Smooth muscle cell (in vitro differentiated cells): Measurements from ENCODE around the gene WDR37. TPM values are rescaled to one million over a fixed set of nuclear protein-coding genes. Genes with fewer than 3 reads are reported as not detected.

Experiments
- DNase-seq: peaks from one replicate; lab custom pipeline; 2025; ENCODE audit not compliant: unreplicated experiment; lab: John Stamatoyannopoulos, UW
- H2AFZ ChIP-seq: fragments of 200-600 bp; sonication (generic); 2 replicates; pipeline ENCODE4 v1.6.0; 2016; ENCODE audit warnings: antibody characterized with exemption, low read depth, mild to moderate bottlenecking
- H3F3A ChIP-seq: fragments of 200-600 bp; sonication (generic); 2 replicates; pipeline ENCODE4 v1.6.0; 2017; ENCODE audit warnings: antibody characterized with exemption, low read depth
- H3K27ac ChIP-seq: fragments of 200-600 bp; sonication (generic); 2 replicates; pipeline ENCODE4 v1.5.1; 2016; ENCODE audit warnings: low read depth, mild to moderate bottlenecking
- H3K27me3 ChIP-seq: fragments of 200-600 bp; sonication (generic); 2 replicates; pipeline ENCODE4 v1.6.1; 2016; ENCODE audit warnings: low read depth, mild to moderate bottlenecking
- H3K36me3 ChIP-seq: fragments of 200-600 bp; sonication (generic); 2 replicates; pipeline ENCODE4 v1.5.1; 2016; ENCODE audit warnings: low read depth
- H3K4me1 ChIP-seq: fragments of 200-600 bp; sonication (generic); 2 replicates; pipeline ENCODE4 v1.5.1; 2016; ENCODE audit warnings: low read depth
- H3K4me2 ChIP-seq: fragments of 200-600 bp; sonication (generic); 2 replicates; pipeline ENCODE4 v1.6.0; 2016; ENCODE audit warnings: mild to moderate bottlenecking
- H3K4me3 ChIP-seq: fragments of 200-600 bp; sonication (generic); 2 replicates; pipeline ENCODE4 v1.5.1; 2016; ENCODE audit warnings: mild to moderate bottlenecking
- H3K79me2 ChIP-seq: fragments of 200-600 bp; sonication (generic); 2 replicates; pipeline ENCODE4 v1.6.0; 2016; ENCODE audit warnings: low read depth, mild to moderate bottlenecking
- H3K9ac ChIP-seq: fragments of 200-600 bp; sonication (generic); 2 replicates; pipeline ENCODE4 v1.6.0; 2016; ENCODE audit warnings: low read depth
- H3K9me3 ChIP-seq: fragments of 200-600 bp; sonication (generic); replicated peaks from 2 replicates; pipeline ENCODE4 v1.5.1; 2016; ENCODE audit warnings: low read depth
- H4K20me1 ChIP-seq: fragments of 200-600 bp; sonication (generic); 2 replicates; pipeline ENCODE4 v1.6.0; 2016; ENCODE audit warnings: low read depth
- CTCF ChIP-seq: fragments of 200-600 bp; sonication (generic); IDR thresholded peaks from 2 replicates; pipeline ENCODE4 v1.5.1; 2017; ENCODE audit warnings: borderline replicate concordance, mild to moderate bottlenecking, antibody characterized with exemption; ENCODE audit not compliant: insufficient read depth, poor library complexity, severe bottlenecking
- WGBS: methylation state at CpG from one replicate; pipeline ENCODE4 v1.1.7; 2016; ENCODE audit warnings: low lambda C conversion rate; 5-methylcytosine and 5-hydroxymethylcytosine counted together
- polyA plus RNA-seq: library from polyadenylated mRNA; unstranded; fragments of >200 nt; fragmentation: Nextera tagmentation; extraction: Ambion mirVana; gene quantifications from 2 replicates; pipeline ENCODE4 v1.2.1, GENCODE V29; 2016
- total RNA-seq: library from RNA; depleted of rRNA; stranded (reverse); fragments of >200 nt; gene quantifications from 2 replicates; pipeline ENCODE4 v1.2.3, GENCODE V29; 2014

WDR37 gene
- total and polyA plus RNA-seq, 2 experiments from 2014 or later: 10.5 to 10.7 TPM

GRCh38 chr10:1124796-1125195, 68.6 kb downstream of the WDR37 start:
- H3K9me3 ChIP-seq: no peaks in the 10 kb centered on the region
- H3K4me1 ChIP-seq: no peaks in the 10 kb centered on the region
- no peak overlapping the region for H3K4me2 ChIP-seq
- H3K27me3 ChIP-seq: no peaks in the 10 kb centered on the region
- no peak for DNase-seq
- no peak overlapping the region for H3K27ac ChIP-seq
- H2AFZ ChIP-seq: no peak overlapping the region
- H3K4me3 ChIP-seq: no peak overlapping the region
- no peak overlapping the region for H3K9ac ChIP-seq
- TF ChIP-seq CTCF: no peak
- WGBS: 98% methylated on average over 11 of the region's 11 CpGs
- no peaks in the 10 kb centered on the region for H3F3A ChIP-seq
- peaks cover 58% of the 10 kb centered on the region for H4K20me1 ChIP-seq
- no peaks in the 10 kb centered on the region for H3K79me2 ChIP-seq
- peaks cover 3% of the 10 kb centered on the region for H3K36me3 ChIP-seq

DNA sequence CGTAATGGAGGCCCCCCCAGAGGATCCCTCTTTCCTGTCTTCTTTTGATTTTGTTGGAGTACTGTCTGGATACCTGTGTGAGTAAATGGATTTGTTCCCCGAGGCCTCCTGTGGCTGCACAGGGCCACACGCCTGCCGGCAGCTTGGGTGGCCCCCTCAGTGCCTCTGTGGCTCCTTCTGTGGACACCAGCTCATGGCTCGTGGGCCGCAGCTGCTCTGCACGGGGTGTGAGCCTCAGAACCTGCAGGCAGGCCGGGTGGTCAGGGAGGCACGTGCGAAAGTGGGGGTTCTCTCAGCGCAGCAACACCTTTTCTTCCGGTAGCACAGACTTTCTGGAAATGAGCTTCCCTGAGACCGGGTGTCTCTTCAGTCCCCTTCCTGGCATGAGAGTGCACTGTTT, 70.3 kb downstream of the WDR37 start:
- 97% methylated on average over 13 of the region's 13 CpGs for WGBS
- no peaks in the 10 kb centered on the region for H3K79me2 ChIP-seq
- TF ChIP-seq CTCF: no peak
- no peak overlapping the region for H3K27ac ChIP-seq
- H3K4me3 ChIP-seq: no peak overlapping the region
- no peak for DNase-seq
- H3K4me1 ChIP-seq: no peaks in the 10 kb centered on the region
- peaks cover 45% of the 10 kb centered on the region for H4K20me1 ChIP-seq
- H3F3A ChIP-seq: no peaks in the 10 kb centered on the region
- H3K36me3 ChIP-seq: peaks cover 8% of the 10 kb centered on the region
- H3K4me2 ChIP-seq: no peak overlapping the region
- H3K9ac ChIP-seq: no peak overlapping the region
- H3K9me3 ChIP-seq: no peaks in the 10 kb centered on the region
- H3K27me3 ChIP-seq: no peaks in the 10 kb centered on the region
- H2AFZ ChIP-seq: no peak overlapping the region

DNA sequence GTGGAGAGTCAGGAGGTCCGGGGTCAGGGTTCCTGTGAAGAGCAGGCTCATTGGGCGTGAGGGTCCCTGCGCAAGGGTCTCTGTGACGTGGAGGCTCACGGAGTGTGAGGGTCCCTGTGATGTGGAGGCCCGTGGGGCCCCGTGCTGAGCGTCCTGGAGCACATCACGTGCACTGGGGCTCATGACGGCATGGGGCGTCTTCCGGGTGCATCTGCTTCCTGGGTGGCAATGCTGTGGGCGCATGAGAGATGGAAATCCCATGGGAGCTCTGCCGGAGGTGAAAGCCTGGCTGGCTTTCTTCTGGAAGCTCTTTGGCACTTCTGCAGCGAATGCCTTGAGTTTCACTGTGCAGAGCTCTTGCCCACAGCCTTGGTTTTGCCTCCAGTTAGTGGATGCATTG, 71.4 kb downstream of the WDR37 start:
- H3K9ac ChIP-seq: no peak overlapping the region
- 97% methylated on average over 15 of the region's 15 CpGs for WGBS
- H3K79me2 ChIP-seq: no peaks in the 10 kb centered on the region
- no peak for TF ChIP-seq CTCF
- DNase-seq: no peak
- H3K4me1 ChIP-seq: no peaks in the 10 kb centered on the region
- H2AFZ ChIP-seq: no peak overlapping the region
- H3K4me3 ChIP-seq: no peak overlapping the region
- H3K27me3 ChIP-seq: no peaks in the 10 kb centered on the region
- H3K27ac ChIP-seq: no peak overlapping the region
- H3K9me3 ChIP-seq: no peaks in the 10 kb centered on the region
- no peaks in the 10 kb centered on the region for H3F3A ChIP-seq
- peaks cover 34% of the 10 kb centered on the region for H4K20me1 ChIP-seq
- no peak overlapping the region for H3K4me2 ChIP-seq
- peaks cover 8% of the 10 kb centered on the region for H3K36me3 ChIP-seq

- Histone ChIP-seq H3K79me2 (no peaks in the 10 kb centered on the region), H3K4me2 (no peak overlapping the region), H3K4me1 (no peaks in the 10 kb centered on the region), H4K20me1 (peaks cover 31% of the 10 kb centered on the region), H3K36me3 (peaks cover 8% of the 10 kb centered on the region), H3K4me3 (no peak overlapping the region), H3K9me3 (no peaks in the 10 kb centered on the region), H2AFZ (no peak overlapping the region), H3K27me3 (no peaks in the 10 kb centered on the region), H3K9ac (no peak overlapping the region), H3F3A (no peaks in the 10 kb centered on the region), H3K27ac (no peak overlapping the region)
- no peak for DNase-seq
- TF ChIP-seq CTCF: no peak
- WGBS: 94% methylated on average over 2 of the region's 2 CpGs
These were observed 71.9 kb downstream of the WDR37 start for GRCh38 chr10:1128115-1128514.
